Measurements from ENCODE around the gene PSMD3. TPM values are rescaled to one million over a fixed set of nuclear protein-coding genes. Genes with fewer than 3 reads are reported as not detected.

The PSMD3 gene
- total RNA-seq, 1 donor from 2014 or later = 79.3 TPM

GRCh38 chr17:39974433-39974832 lies 6.2 kb upstream of the PSMD3 start:
- no peaks in the 10 kb centered on the region for H3K27me3 ChIP-seq (ENCODE audit: low read depth)
- peaks cover 3% of the 10 kb centered on the region for H3K4me1 ChIP-seq
- no peak for TF ChIP-seq CTCF (IDR thresholded peaks at IDR 0.05)
- no peak overlapping the region for H3K27ac ChIP-seq
- no peaks in the 10 kb centered on the region for H3K9me3 ChIP-seq
- no peak for DNase-seq
- no peak overlapping the region for H3K4me3 ChIP-seq
- intact Hi-C loops (cut with DNase I) = no loop called here
- H3K36me3 ChIP-seq = no peaks in the 10 kb centered on the region
- ATAC-seq = no peak

DNA sequence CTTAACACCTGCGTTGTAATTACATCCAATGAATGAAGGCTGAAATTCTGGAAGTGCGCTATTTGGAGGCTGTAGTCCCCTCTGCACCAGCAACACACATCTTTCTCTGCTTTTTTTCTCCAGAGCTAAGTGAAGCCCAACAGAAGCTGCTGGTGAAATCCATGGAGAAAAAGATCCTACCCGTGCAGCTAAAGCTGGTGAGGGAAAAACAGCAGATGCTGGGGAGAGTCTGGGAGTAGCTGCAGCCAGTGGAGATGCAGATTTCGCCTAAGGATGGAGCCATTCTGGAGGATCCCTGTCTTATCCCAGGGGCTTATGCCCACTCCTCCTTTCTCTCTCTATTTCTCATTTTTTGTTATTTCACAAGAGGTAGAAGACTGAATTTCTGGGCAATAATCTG lies 4.8 kb upstream of the PSMD3 start:
- H3K9me3 ChIP-seq = no peaks in the 10 kb centered on the region
- H3K4me3 ChIP-seq = no peak overlapping the region
- no peaks in the 10 kb centered on the region for H3K27me3 ChIP-seq (ENCODE audit: low read depth)
- DNase-seq = no peak
- no peaks in the 10 kb centered on the region for H3K36me3 ChIP-seq
- no peak for TF ChIP-seq CTCF (IDR thresholded peaks at IDR 0.05)
- H3K4me1 ChIP-seq = peaks cover 7% of the 10 kb centered on the region
- no peak overlapping the region for H3K27ac ChIP-seq
- ATAC-seq = no peak
- intact Hi-C loops (cut with DNase I) = no loop called here

GRCh38 chr17:39979016-39979670 lies 1.5 kb upstream of the PSMD3 start:
- Histone ChIP-seq H3K4me3 (peak overlapping the region; percentile 92), H3K36me3 (peaks cover under 1% of the 10 kb centered on the region), H3K4me1 (peaks cover 29% of the 10 kb centered on the region), H3K27me3 (ENCODE audit: low read depth) (no peaks in the 10 kb centered on the region), H3K9me3 (no peaks in the 10 kb centered on the region), H3K27ac (peak overlapping the region; percentile 96)
- intact Hi-C loops (cut with DNase I) = no loop called here
- ATAC-seq (no peak), DNase-seq (no peak)
- TF ChIP-seq CTCF (IDR thresholded peaks at IDR 0.05) = no peak

- no peak for DNase-seq
These were observed 685 bp upstream of the PSMD3 start for GRCh38 chr17:39979893-39980350.

GRCh38 chr17:39981207-39981741 lies 667 bp downstream of the PSMD3 start:
- H3K27me3 ChIP-seq (ENCODE audit: low read depth) = no peaks in the 10 kb centered on the region
- ATAC-seq (peak; percentile 0 to 13), DNase-seq (no peak)
- H3K36me3 ChIP-seq = peaks cover 22% of the 10 kb centered on the region
- H3K4me1 ChIP-seq = peaks cover 29% of the 10 kb centered on the region
- intact Hi-C loops (cut with DNase I) = no loop called here
- peak overlapping the region; percentile 96 for H3K27ac ChIP-seq
- no peak for TF ChIP-seq CTCF (IDR thresholded peaks at IDR 0.05)
- H3K4me3 ChIP-seq = peak overlapping the region; percentile 92
- H3K9me3 ChIP-seq = no peaks in the 10 kb centered on the region

More at GRCh38 chr17:39979893-39980350, 685 bp upstream of the PSMD3 start:
- ATAC-seq = peak; percentile 15 to 38
- no peak for TF ChIP-seq CTCF (IDR thresholded peaks at IDR 0.05)
- H3K27me3 ChIP-seq (ENCODE audit: low read depth) = no peaks in the 10 kb centered on the region
- H3K27ac ChIP-seq = peak overlapping the region; percentile 96
- H3K36me3 ChIP-seq = peaks cover 9% of the 10 kb centered on the region
- H3K4me1 ChIP-seq = peaks cover 29% of the 10 kb centered on the region
- intact Hi-C loops (cut with DNase I) = no loop called here
- no peaks in the 10 kb centered on the region for H3K9me3 ChIP-seq
- peak overlapping the region; percentile 92 for H3K4me3 ChIP-seq

Measured in lower lobe of right lung (tissue), 2 donors.